Skin epidermis (tissue), 12 donors: ENCODE results near the gene ZNF844.
"Not testable (repeated sequence)": the region's sequence is repeated elsewhere in the genome, so short reads cannot be mapped to it uniquely, and the experiment has no call there.

Source experiments
- H3K27ac ChIP-seq, 21 experiments: fragments of 200-600 bp; sonication (generic) in 11 of 21; one replicate each; pipeline ENCODE4 v1.5.0; 2020; ENCODE audit warnings: mild to moderate bottlenecking in 3 of 21, inconsistent platforms in 2 of 21, moderate library complexity in 2 of 21
- H3K4me3 ChIP-seq, 7 experiments: fragments of 200-600 bp; sonication (generic) in 2 of 7; one replicate each; pipeline ENCODE4 v1.5.0; 2020; ENCODE audit warnings: inconsistent platforms in 2 of 7, mild to moderate bottlenecking in 2 of 7, moderate library complexity in 1 of 7

ZNF844 gene

GRCh38 chr19:12064590-12065538 lies at the start of gene ZNF844:
Gene ZNF844, plus strand, starts transcription at chr19:12064731. Its CDS starts 143 bp downstream, at chr19:12064874.
- peak within 1 kb of the TSS; percentile 53 to 95 (median 88) for H3K27ac ChIP-seq
- peak within 1 kb of the TSS; percentile 53 to 88 (median 75) for H3K4me3 ChIP-seq

GRCh38 chr19:12015015-12015752 lies 49.3 kb upstream of the ZNF844 start:
- H3K27ac ChIP-seq, result no peak overlapping the region
- no peak overlapping the region for H3K4me3 ChIP-seq

GRCh38 chr19:12015753-12016116 lies 48.8 kb upstream of the ZNF844 start:
- Histone ChIP-seq H3K4me3 (no peak overlapping the region), H3K27ac (no peak overlapping the region)

GRCh38 chr19:12034198-12034597 lies 30.3 kb upstream of the ZNF844 start:
- peak overlapping the region in 2 of 7 experiments; percentile 79 to 82 for H3K4me3 ChIP-seq
- H3K27ac ChIP-seq, result peak overlapping the region in 1 of 21 experiments; percentile 97

- Histone ChIP-seq H3K4me3 (peak overlapping the region; percentile 52 to 90 (median 79)), H3K27ac (peak overlapping the region in 9 of 21 experiments; percentile 70 to 97 (median 87))
These were observed 29.9 kb upstream of the ZNF844 start for GRCh38 chr19:12034620-12035019.

- peak within 1 kb of the TSS; percentile 52 to 90 (median 79) for H3K4me3 ChIP-seq
- H3K27ac ChIP-seq, result peak within 1 kb of the TSS; percentile 33 to 97 (median 85)
These were observed 29.0 kb upstream of the ZNF844 start, which contains the start of gene ZNF433 for GRCh38 chr19:12035220-12036172. Gene ZNF433, minus strand, starts transcription at chr19:12035679. Its CDS starts 140 bp downstream, at chr19:12035539.

GRCh38 chr19:12042893-12043292 lies 21.6 kb upstream of the ZNF844 start:
- Histone ChIP-seq H3K4me3 (no peak overlapping the region), H3K27ac (no peak overlapping the region)

- Histone ChIP-seq H3K27ac (no peak overlapping the region), H3K4me3 (no peak overlapping the region)
These were observed 20.6 kb upstream of the ZNF844 start for GRCh38 chr19:12043752-12044422.

- Histone ChIP-seq H3K27ac (no peak overlapping the region), H3K4me3 (no peak overlapping the region)
These were observed 16.7 kb upstream of the ZNF844 start for GRCh38 chr19:12047868-12048267.

GRCh38 chr19:12052091-12052496 lies 12.4 kb upstream of the ZNF844 start:
- peak overlapping the region in 9 of 21 experiments; percentile 13 to 77 (median 44) for H3K27ac ChIP-seq
- H3K4me3 ChIP-seq, result peak overlapping the region; percentile 44 to 66 (median 60)

GRCh38 chr19:12052497-12053169 lies 11.9 kb upstream of the ZNF844 start, which contains the start of gene ZNF878:
Gene ZNF878, minus strand, starts transcription at chr19:12052961. Its CDS starts 160 bp downstream, at chr19:12052801.
- peak within 1 kb of the TSS in 13 of 21 experiments; percentile 13 to 77 (median 39) for H3K27ac ChIP-seq
- peak within 1 kb of the TSS; percentile 44 to 66 (median 60) for H3K4me3 ChIP-seq

- H3K4me3 ChIP-seq, result no peak overlapping the region
- H3K27ac ChIP-seq, result no peak overlapping the region
These were observed 8.7 kb upstream of the ZNF844 start for GRCh38 chr19:12055784-12056183.

GRCh38 chr19:12075538-12076139 lies 11.1 kb downstream of the ZNF844 start:
- Histone ChIP-seq H3K4me3 (no peak overlapping the region), H3K27ac (no peak overlapping the region)

GRCh38 chr19:12076331-12076730 lies 11.8 kb downstream of the ZNF844 start:
- H3K4me3 ChIP-seq, result not testable (repeated sequence)

GRCh38 chr19:12077375-12077774 lies 12.8 kb downstream of the ZNF844 start:
- H3K4me3 ChIP-seq, result no peak overlapping the region
- H3K27ac ChIP-seq, result no peak overlapping the region

More at GRCh38 chr19:12076331-12076730, 11.8 kb downstream of the ZNF844 start:
- H3K27ac ChIP-seq, result not testable (repeated sequence)

GRCh38 chr19:12083336-12083735 lies 18.8 kb downstream of the ZNF844 start:
- not testable (repeated sequence) for H3K4me3 ChIP-seq, H3K27ac ChIP-seq

GRCh38 chr19:12085074-12085818 lies 20.7 kb downstream of the ZNF844 start:
- no peak overlapping the region for H3K27ac ChIP-seq
- no peak overlapping the region for H3K4me3 ChIP-seq
